ELF-1 (cell line): Measurements from ENCODE around the gene CARD14.
"Not testable (repeated sequence)": the region's sequence is repeated elsewhere in the genome, so short reads cannot be mapped to it uniquely, and the experiment has no call there.

Source experiments
- DNase-seq: peaks from one replicate; pipeline ENCODE4 v3.0.0-alpha.2; 2016; ENCODE audit warnings: low read depth, low spot score

CARD14 gene

GRCh38 chr17:80183581-80184422, 14.0 kb downstream of the CARD14 start:
- DNase-seq = no peak

GRCh38 chr17:80184423-80184714, 14.5 kb downstream of the CARD14 start:
- DNase-seq = no peak

GRCh38 chr17:80185968-80186367, 16.1 kb downstream of the CARD14 start:
- no peak for DNase-seq

GRCh38 chr17:80187090-80187489, 17.3 kb downstream of the CARD14 start:
- no peak for DNase-seq

- no peak for DNase-seq
Observed at GRCh38 chr17:80187515-80187941, 17.7 kb downstream of the CARD14 start.

DNA sequence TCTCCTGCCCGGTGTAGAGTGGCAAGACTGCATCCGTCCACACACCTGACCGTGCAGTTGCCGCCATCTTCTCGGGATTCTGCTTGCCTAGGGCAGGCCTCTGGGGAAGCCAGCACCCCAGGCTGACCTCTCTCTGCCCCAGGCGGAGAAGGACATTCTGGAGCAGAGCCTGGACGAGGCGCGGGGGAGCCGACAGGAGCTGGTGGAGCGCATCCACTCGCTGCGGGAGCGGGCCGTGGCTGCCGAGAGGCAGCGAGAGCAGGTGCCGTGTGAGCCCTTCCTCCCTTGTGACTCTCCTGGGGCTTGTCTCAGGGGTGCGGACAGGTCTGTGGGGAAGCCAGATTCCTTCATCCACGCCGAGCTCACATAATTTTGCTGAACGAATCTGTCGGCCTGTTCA, 19.8 kb downstream of the CARD14 start:
- no peak for DNase-seq

- no peak for DNase-seq
Observed at GRCh38 chr17:80190716-80191115, 20.9 kb downstream of the CARD14 start.

GRCh38 chr17:80191192-80191591, 21.4 kb downstream of the CARD14 start:
- DNase-seq = peak; percentile 45

DNA sequence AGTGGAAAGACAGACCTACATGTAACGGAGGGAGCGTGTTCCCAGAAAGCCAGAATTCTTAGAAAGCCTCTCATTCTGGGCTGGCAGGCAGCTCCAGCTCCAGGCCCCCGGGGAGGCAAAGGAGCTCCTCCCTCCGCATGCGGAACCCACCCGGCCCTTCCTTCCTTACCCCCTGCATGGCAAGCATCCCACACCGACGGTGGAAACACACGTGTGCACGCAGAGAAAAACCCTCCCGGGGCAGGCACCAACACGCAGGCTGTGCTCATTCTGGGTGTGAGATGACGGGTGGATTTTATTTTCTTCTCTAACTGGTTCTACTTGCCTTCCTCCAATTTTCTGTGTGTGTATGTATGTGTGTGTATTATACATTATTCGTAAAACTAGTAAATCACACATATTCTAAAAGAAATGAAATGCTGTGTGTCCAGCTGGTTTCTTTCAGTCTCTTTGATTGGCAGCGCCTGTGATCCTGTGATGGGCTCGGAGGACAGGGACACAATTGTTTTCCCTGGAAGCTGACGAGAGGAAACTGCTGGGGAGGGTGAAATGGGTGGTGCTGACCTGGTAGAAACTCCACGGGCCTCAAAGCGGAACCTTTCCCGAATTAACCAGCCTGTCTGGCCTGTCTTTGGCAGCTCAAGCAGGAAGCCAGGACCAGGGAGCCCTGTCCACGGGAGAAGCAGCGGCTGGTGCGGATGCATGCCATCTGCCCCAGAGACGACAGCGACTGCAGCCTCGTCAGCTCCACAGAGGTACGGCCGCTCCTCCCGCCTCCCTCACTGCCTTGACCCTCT, 22.2 kb downstream of the CARD14 start:
- no peak for DNase-seq

GRCh38 chr17:80195141-80195540, 25.3 kb downstream of the CARD14 start:
- DNase-seq = no peak

DNA sequence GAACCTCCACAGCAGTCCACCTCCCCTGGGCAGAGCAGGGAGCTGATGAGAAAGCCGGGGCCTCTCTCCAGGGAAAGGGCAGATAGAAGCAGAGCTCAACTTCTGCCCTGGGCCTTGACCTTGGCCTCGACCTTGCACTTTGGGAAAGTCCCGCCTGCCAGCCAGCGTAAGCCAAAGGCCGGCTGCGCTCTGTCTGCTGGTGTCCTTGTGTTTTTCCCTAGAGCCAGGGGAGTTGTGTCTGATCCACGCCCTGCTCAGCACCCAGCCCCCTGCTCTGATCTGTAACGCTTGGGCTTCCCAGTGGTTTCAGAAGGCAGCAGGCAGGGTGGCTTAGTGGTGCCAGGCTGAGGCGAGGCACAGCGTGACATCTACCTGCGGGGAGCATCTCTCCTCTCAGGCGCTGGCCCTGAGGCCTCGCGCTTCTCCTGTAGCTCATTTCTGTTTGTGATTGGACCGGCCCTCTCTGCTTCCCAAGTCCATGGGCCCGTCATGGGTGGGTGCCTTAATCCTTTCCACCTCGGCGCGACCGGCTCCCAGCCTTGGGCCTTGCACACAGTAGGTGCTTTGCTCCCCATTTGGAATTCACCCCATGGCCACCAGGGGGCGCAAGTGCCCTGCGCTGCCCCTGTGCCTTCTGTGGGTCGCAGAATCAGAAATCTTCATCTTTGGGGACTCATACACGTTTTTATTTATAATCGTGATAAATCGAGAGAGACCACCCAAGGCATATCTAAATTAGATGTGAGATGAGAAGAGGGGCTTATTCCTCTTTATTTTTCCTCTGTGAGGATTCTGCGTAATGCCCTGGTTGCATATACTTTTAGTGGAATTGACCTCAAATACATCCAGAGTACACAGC, 26.1 kb downstream of the CARD14 start:
- peak; percentile 69 for DNase-seq

GRCh38 chr17:80196652-80197051, 26.8 kb downstream of the CARD14 start:
- no peak for DNase-seq

- peak; percentile 84 for DNase-seq
Observed at GRCh38 chr17:80198144-80198661, 28.4 kb downstream of the CARD14 start.

DNA sequence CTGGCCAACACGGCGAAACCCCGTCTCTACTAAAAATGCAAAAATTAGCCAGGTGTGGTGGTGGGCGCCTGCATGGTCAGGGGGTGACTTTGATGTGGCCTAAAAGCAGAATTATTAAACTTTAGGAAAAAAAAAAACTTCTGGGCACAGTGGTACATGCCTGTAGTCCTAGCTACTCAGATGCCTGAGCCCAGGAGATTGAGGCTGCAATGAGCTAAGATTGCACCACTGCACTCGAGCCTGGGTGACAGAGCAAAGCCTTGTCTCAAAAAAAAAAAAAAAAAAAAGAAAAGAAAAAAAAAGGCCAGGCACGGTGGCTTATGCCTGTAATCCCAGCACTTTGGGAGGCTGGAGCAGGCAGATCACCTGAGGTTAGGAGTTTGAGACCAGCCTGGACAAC, 29.5 kb downstream of the CARD14 start:
- not testable (repeated sequence) for DNase-seq

GRCh38 chr17:80201446-80201845, 31.6 kb downstream of the CARD14 start:
- DNase-seq = no peak

- no peak for DNase-seq
Observed at GRCh38 chr17:80202197-80202596, 32.4 kb downstream of the CARD14 start.

DNA sequence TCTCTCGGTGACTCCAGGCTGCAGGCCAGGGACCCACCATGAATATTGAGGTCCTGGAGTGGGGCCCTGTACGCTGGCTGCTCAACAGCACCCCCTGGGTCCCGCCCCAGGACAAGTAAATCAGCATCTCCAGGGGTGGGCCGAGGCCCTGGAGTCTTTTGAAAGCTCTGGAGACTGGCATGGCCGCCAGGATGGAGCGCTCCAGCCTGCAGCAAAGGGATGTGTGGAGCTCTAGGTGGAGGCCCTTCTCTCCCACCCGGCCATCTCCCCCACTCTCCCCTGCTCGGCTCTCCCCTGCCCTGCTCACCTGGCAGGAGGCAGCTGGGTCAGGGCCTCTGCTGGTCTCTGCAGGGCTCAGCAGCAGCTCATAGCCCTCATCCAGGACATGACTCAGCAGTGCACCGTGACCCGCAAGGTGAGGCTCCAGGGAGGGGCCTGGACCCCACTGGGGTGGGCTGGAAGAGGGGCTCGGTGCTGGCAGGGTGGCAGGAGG, 33.7 kb downstream of the CARD14 start:
- DNase-seq = no peak

GRCh38 chr17:80204626-80205468, 35.0 kb downstream of the CARD14 start:
- no peak for DNase-seq

GRCh38 chr17:80205811-80206210, 36.0 kb downstream of the CARD14 start:
- DNase-seq = no peak

- DNase-seq = no peak
Observed at GRCh38 chr17:80208050-80208449, 38.2 kb downstream of the CARD14 start.

GRCh38 chr17:80209765-80210164, 39.9 kb downstream of the CARD14 start:
- DNase-seq = no peak
